Activated T-cell treated with anti-CD3 and anti-CD28 coated beads, Interleukin-2, amount 50 U/mL, for 1 hour (primary cell): ENCODE data around the gene CADM1.

Source experiments
- DNase-seq: peaks from one replicate; pipeline ENCODE4 v3.0.0-alpha.2; 2020

Gene CADM1

GRCh38 chr11:115134926-115135325 lies 369.3 kb downstream of the CADM1 start:
- DNase-seq = no peak

GRCh38 chr11:115133475-115134209 lies 370.6 kb downstream of the CADM1 start:
- DNase-seq = no peak

- DNase-seq = no peak
These were observed 371.6 kb downstream of the CADM1 start for GRCh38 chr11:115132436-115133228.

GRCh38 chr11:115129473-115130289 lies 374.5 kb downstream of the CADM1 start:
- no peak for DNase-seq

GRCh38 chr11:115128226-115128625 lies 376.0 kb downstream of the CADM1 start:
- no peak for DNase-seq

GRCh38 chr11:115127790-115128189 lies 376.4 kb downstream of the CADM1 start:
- DNase-seq = no peak

GRCh38 chr11:115126515-115127208 lies 377.6 kb downstream of the CADM1 start:
- DNase-seq = no peak

GRCh38 chr11:115126092-115126491 lies 378.1 kb downstream of the CADM1 start:
- DNase-seq = no peak

GRCh38 chr11:115124786-115125185 lies 379.4 kb downstream of the CADM1 start:
- DNase-seq = no peak

- DNase-seq = no peak
These were observed 380.6 kb downstream of the CADM1 start for GRCh38 chr11:115123641-115124040.

- DNase-seq = no peak
These were observed 381.9 kb downstream of the CADM1 start for GRCh38 chr11:115122274-115122673.
